B cell (primary cell): ENCODE data around the gene C19orf73. TPM values are rescaled to one million over a fixed set of nuclear protein-coding genes. Genes with fewer than 3 reads are reported as not detected.

Experiments
- ATAC-seq: fragments of 200-7000 bp; cut with Tn5 transposase; one replicate; pipeline ENCODE4 v1.10.0; 2021; ENCODE audit warnings: low read depth, mild to moderate bottlenecking, moderate number of reproducible peaks, moderate library complexity
- CTCF ChIA-PET: fragments of 350-600 bp; sonication (Branson Sonifier 250); formaldehyde crosslinking; loops from one replicate; lab custom pipeline; 2021; ENCODE audit warnings: antibody characterized with exemption, inconsistent platforms; lab: Charles Lee
- POLR2A ChIA-PET: fragments of 350-600 bp; sonication (Branson Sonifier 250); formaldehyde crosslinking; loops from one replicate; lab custom pipeline; 2021; ENCODE audit warnings: antibody characterized with exemption; lab: Charles Lee
- DNase-seq: peaks from one replicate; pipeline ENCODE4 v3.0.0; 2013
- H2AFZ ChIP-seq: 2 replicates; pipeline ENCODE4 v1.6.1; 2012; ENCODE audit warnings: mild to moderate bottlenecking, low read depth, low read length; ENCODE audit not compliant: insufficient read depth, poor library complexity, severe bottlenecking
- H3K27ac ChIP-seq, 2 donors: 1 replicate in 1 of 2; 2 replicates in 1 of 2; pipeline ENCODE4 v1.5.1; 2012 to 2013; ENCODE audit warnings: low read length in 2 of 2, mild to moderate bottlenecking in 2 of 2, moderate library complexity in 1 of 2
- H3K27me3 ChIP-seq, 4 experiments: fragments of 200-600 bp in 1 of 4; sonication (generic) in 1 of 4; replicated peaks in 1 of 4; 1 replicate in 2 of 4; 2 replicates in 2 of 4; pipeline versions ENCODE4 v1.6.1 to v1.7.0; 2013 to 2016; ENCODE audit warnings: low read length in 3 of 4, mild to moderate bottlenecking in 2 of 4, mixed read lengths in 1 of 4, moderate library complexity in 1 of 4; ENCODE audit not compliant: insufficient read depth in 4 of 4, control insufficient read depth in 3 of 4; ENCODE audit errors: control extremely low read depth in 1 of 4
- H3K36me3 ChIP-seq, 2 experiments: replicated peaks in 1 of 2; 1 replicate in 1 of 2; 2 replicates in 1 of 2; pipeline versions ENCODE4 v1.6.1 to v1.7.1; 2013; ENCODE audit warnings: low read length in 1 of 2; ENCODE audit not compliant: insufficient read depth in 2 of 2, control insufficient read depth in 1 of 2; ENCODE audit errors: control extremely low read depth in 1 of 2, extremely low read depth in 1 of 2
- H3K4me1 ChIP-seq, 2 donors: fragments of 200-600 bp in 1 of 2; sonication (generic) in 1 of 2; 1 replicate in 1 of 2; 2 replicates in 1 of 2; pipeline versions ENCODE4 v1.5.1 to v1.6.1; 2013 to 2017; ENCODE audit warnings: low read length in 2 of 2; ENCODE audit not compliant: control insufficient read depth in 2 of 2, insufficient read depth in 2 of 2
- H3K4me2 ChIP-seq: replicated peaks from 2 replicates; pipeline ENCODE3; 2012; ENCODE audit warnings: mild to moderate bottlenecking, low read depth, low read length; ENCODE audit not compliant: poor library complexity, severe bottlenecking
- H3K4me3 ChIP-seq, 5 experiments: fragments of 200-600 bp in 1 of 5; sonication (generic) in 1 of 5; 1 replicate in 3 of 5; 2 replicates in 2 of 5; pipeline versions ENCODE4 v1.5.1 to v1.7.0; 2011 to 2016; ENCODE audit warnings: low read length in 4 of 5, mild to moderate bottlenecking in 4 of 5, low read depth in 2 of 5, control low read depth in 1 of 5, moderate library complexity in 1 of 5; ENCODE audit not compliant: insufficient read depth in 1 of 5; ENCODE audit errors: control extremely low read depth in 1 of 5, extremely low read depth in 1 of 5
- H3K79me2 ChIP-seq: fragments of 200-600 bp; sonication (generic); one replicate; pipeline ENCODE4 v1.6.0; 2016; ENCODE audit warnings: low read length; ENCODE audit not compliant: control insufficient read depth, insufficient read depth
- H3K9ac ChIP-seq: fragments of 200-600 bp; sonication (generic); 2 replicates; pipeline ENCODE4 v1.6.1; 2017; ENCODE audit warnings: mild to moderate bottlenecking, low read length, moderate library complexity
- H3K9me3 ChIP-seq, 3 donors: one replicate each; pipeline versions ENCODE4 v1.6.1 to v1.7.1; 2013; ENCODE audit warnings: low read length in 2 of 3; ENCODE audit not compliant: control insufficient read depth in 2 of 3, insufficient read depth in 1 of 3; ENCODE audit errors: control extremely low read depth in 1 of 3
- H4K20me1 ChIP-seq: 2 replicates; pipeline ENCODE4 v1.6.0; 2012; ENCODE audit warnings: mild to moderate bottlenecking, low read length; ENCODE audit not compliant: insufficient read depth, control insufficient read depth, poor library complexity, severe bottlenecking
- H3K27ac Mint-ChIP-seq: one replicate; pipeline ENCODE4 v1.8.0; 2021; ENCODE audit warnings: mixed read lengths
- H3K27me3 Mint-ChIP-seq: one replicate; pipeline ENCODE4 v1.8.0; 2021; ENCODE audit warnings: mixed read lengths
- H3K4me1 Mint-ChIP-seq: one replicate; pipeline ENCODE4 v1.8.0; 2021; ENCODE audit warnings: mixed read lengths
- H3K4me3 Mint-ChIP-seq: one replicate; pipeline ENCODE4 v1.8.0; 2021; ENCODE audit warnings: mixed read lengths
- H3K9me3 Mint-ChIP-seq: one replicate; pipeline ENCODE4 v1.8.0; 2022; ENCODE audit warnings: mixed read lengths; ENCODE audit not compliant: insufficient read depth
- EZH2 ChIP-seq: IDR thresholded peaks from 2 replicates; pipeline ENCODE4 v1.6.1; 2012; ENCODE audit warnings: borderline replicate concordance, low read depth, mild to moderate bottlenecking, moderate library complexity, low read length; ENCODE audit not compliant: insufficient read depth, poor library complexity, severe bottlenecking
- WGBS: methylation state at CpG from one replicate; pipeline ENCODE4 v1.1.5; 2013; ENCODE audit warnings: missing lambda C conversion rate; ENCODE audit not compliant: insufficient coverage; 5-methylcytosine and 5-hydroxymethylcytosine counted together
- intact Hi-C: fragments of 100-400 bp; cut with micrococcal nuclease; formaldehyde crosslinking; loops from one replicate; pipeline ENCODE4 v1.10.0; 2022
- polyA plus RNA-seq: library from polyadenylated mRNA; depleted of rRNA; stranded (reverse); fragments of >200 nt; gene quantifications from 2 replicates; pipeline ENCODE4 v1.2.3, GENCODE V29; 2012
- small RNA-seq: library from RNA; depleted of rRNA; stranded (forward); fragments of <200 nt; gene quantifications from one replicate; pipeline ENCODE3, GENCODE V24; 2012; ENCODE audit warnings: low replicate concordance, low read depth; ENCODE audit not compliant: insufficient read length
- total RNA-seq, 2 donors: library from RNA; stranded (reverse); fragments of 120-200 nt in 1 of 2; gene quantifications; 1 replicate in 1 of 2; 2 replicates in 1 of 2; pipeline versions ENCODE4 v1.2.3 to v1.2.4, GENCODE V29; 2013 to 2022
- TF ChIP-seq, protein P1 (sequence below): fragments of 200-600 bp; IDR thresholded peaks from one replicate; pipeline ENCODE4 v1.8.0; 2022; ENCODE audit warnings: antibody characterized with exemption, mild to moderate bottlenecking

C19orf73 gene
- total and polyA plus RNA-seq, 2 donors (not counting 1 experiment from before 2014, with no cell fraction given): 3.9 to 8.2 TPM

- Mint-ChIP-seq H3K4me3 (no peak overlapping the region), H3K4me1 (peaks cover 15% of the 10 kb centered on the region), H3K27ac (no peak overlapping the region), H3K9me3 (peaks cover 1% of the 10 kb centered on the region), H3K27me3 (peaks cover 72% of the 10 kb centered on the region)
- ATAC-seq (no peak), DNase-seq (no peak)
- peaks cover 0 to 20% (median 0%) of the 10 kb centered on the region in 3 donors for H3K9me3 ChIP-seq
- peaks cover 7 to 21% of the 10 kb centered on the region in 2 donors for H3K4me1 ChIP-seq
- no peaks in the 10 kb centered on the region for H3K36me3 ChIP-seq
- no peak overlapping the region for H3K27ac ChIP-seq
- intact Hi-C loops: no loop called here
- H3K27me3 ChIP-seq: peaks cover 0 to 73% (median 35%) of the 10 kb centered on the region in 4 experiments
- no peaks in the 10 kb centered on the region for H3K79me2 ChIP-seq
- no peak for TF ChIP-seq EZH2
- TF ChIP-seq, protein P1, sequence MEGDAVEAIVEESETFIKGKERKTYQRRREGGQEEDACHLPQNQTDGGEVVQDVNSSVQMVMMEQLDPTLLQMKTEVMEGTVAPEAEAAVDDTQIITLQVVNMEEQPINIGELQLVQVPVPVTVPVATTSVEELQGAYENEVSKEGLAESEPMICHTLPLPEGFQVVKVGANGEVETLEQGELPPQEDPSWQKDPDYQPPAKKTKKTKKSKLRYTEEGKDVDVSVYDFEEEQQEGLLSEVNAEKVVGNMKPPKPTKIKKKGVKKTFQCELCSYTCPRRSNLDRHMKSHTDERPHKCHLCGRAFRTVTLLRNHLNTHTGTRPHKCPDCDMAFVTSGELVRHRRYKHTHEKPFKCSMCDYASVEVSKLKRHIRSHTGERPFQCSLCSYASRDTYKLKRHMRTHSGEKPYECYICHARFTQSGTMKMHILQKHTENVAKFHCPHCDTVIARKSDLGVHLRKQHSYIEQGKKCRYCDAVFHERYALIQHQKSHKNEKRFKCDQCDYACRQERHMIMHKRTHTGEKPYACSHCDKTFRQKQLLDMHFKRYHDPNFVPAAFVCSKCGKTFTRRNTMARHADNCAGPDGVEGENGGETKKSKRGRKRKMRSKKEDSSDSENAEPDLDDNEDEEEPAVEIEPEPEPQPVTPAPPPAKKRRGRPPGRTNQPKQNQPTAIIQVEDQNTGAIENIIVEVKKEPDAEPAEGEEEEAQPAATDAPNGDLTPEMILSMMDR: no peak
- no peak overlapping the region for H3K9ac ChIP-seq
- 93% methylated on average over 9 of the region's 9 CpGs for WGBS
- ChIA-PET CTCF (interaction anchor here (1.0 to 1.3 kb wide), 2 partner anchors 29 to 36 kb away, joined by 4 read pairs; no protein-coding TSS in a partner anchor), POLR2A (no interaction called here)
- H3K4me3 ChIP-seq: no peak overlapping the region
- no peak overlapping the region for H2AFZ ChIP-seq
- H4K20me1 ChIP-seq: no peaks in the 10 kb centered on the region
- H3K4me2 ChIP-seq: no peak overlapping the region
These were observed 49.9 kb downstream of the C19orf73 start for GRCh38 chr19:49069026-49069425.

Small RNA genes lying within 50 kb of the gene (small RNA-seq; reads per million reads assigned to genes)
- not detected for gene RN7SL708P

Other genes starting within 250 kb of the C19orf73 start
- 122 and 128 TPM in 2 replicates for gene PPP1R15A, start 246.7 kb downstream of the C19orf73 start, total RNA-seq
- 1,029 and 1,214 TPM in 2 replicates for gene PPP1R15A, start 246.7 kb downstream of the C19orf73 start, polyA plus RNA-seq
- not detected in 2 replicates for gene TULP2, start 220.4 kb downstream of the C19orf73 start, total RNA-seq
- not detected in 2 replicates for gene TULP2, start 220.4 kb downstream of the C19orf73 start, polyA plus RNA-seq
- gene NUCB1, start 218.8 kb downstream of the C19orf73 start, total RNA-seq: 134 and 136 TPM in 2 replicates
- 85.9 and 118 TPM in 2 replicates for gene NUCB1, start 218.8 kb downstream of the C19orf73 start, polyA plus RNA-seq
- 0.64 TPM in 1 of 2 replicates, not detected in the other for gene DHDH, start 185.4 kb downstream of the C19orf73 start, total RNA-seq
- gene DHDH, start 185.4 kb downstream of the C19orf73 start, polyA plus RNA-seq: 0.82 TPM in 1 of 2 replicates, not detected in the other
- gene BAX, start 164.3 kb downstream of the C19orf73 start, total RNA-seq: 92.7 and 95.3 TPM in 2 replicates
- 109 and 114 TPM in 2 replicates for gene BAX, start 164.3 kb downstream of the C19orf73 start, polyA plus RNA-seq
- 881 and 937 TPM in 2 replicates for gene FTL, start 153.8 kb downstream of the C19orf73 start, total RNA-seq
- 534 and 832 TPM in 2 replicates for gene FTL, start 153.8 kb downstream of the C19orf73 start, polyA plus RNA-seq
- 62.7 and 63.0 TPM in 2 replicates for gene GYS1, start 125.8 kb downstream of the C19orf73 start, total RNA-seq
- gene GYS1, start 125.8 kb downstream of the C19orf73 start, polyA plus RNA-seq: 22.7 and 28.9 TPM in 2 replicates
- 36.1 and 44.8 TPM in 2 replicates for gene RUVBL2, start 125.3 kb downstream of the C19orf73 start, total RNA-seq
- gene RUVBL2, start 125.3 kb downstream of the C19orf73 start, polyA plus RNA-seq: 50.7 and 57.4 TPM in 2 replicates
- 1.1 TPM in 1 of 2 replicates, not detected in the other for gene LHB, start 102.1 kb downstream of the C19orf73 start, total RNA-seq
- 1.6 and 4.7 TPM in 2 replicates for gene LHB, start 102.1 kb downstream of the C19orf73 start, polyA plus RNA-seq
- not detected in 2 replicates for gene CGB3, start 94.8 kb downstream of the C19orf73 start, total RNA-seq
- not detected in 2 replicates for gene CGB3, start 94.8 kb downstream of the C19orf73 start, polyA plus RNA-seq
- gene CGB2, start 87.3 kb downstream of the C19orf73 start, total RNA-seq: not detected in 2 replicates
- not detected in 2 replicates for gene CGB2, start 87.3 kb downstream of the C19orf73 start, polyA plus RNA-seq
- not detected in 2 replicates for gene CGB1, start 82.2 kb downstream of the C19orf73 start, total RNA-seq
- gene CGB1, start 82.2 kb downstream of the C19orf73 start, polyA plus RNA-seq: not detected in 2 replicates
- not detected in 2 replicates for gene CGB5, start 75.3 kb downstream of the C19orf73 start, total RNA-seq
- gene CGB5, start 75.3 kb downstream of the C19orf73 start, polyA plus RNA-seq: not detected in 2 replicates
- gene CGB8, start 70.0 kb downstream of the C19orf73 start, total RNA-seq: not detected in 2 replicates
- not detected in 2 replicates for gene CGB8, start 70.0 kb downstream of the C19orf73 start, polyA plus RNA-seq
- not detected in 2 replicates for gene CGB7, start 61.4 kb downstream of the C19orf73 start, total RNA-seq
- gene CGB7, start 61.4 kb downstream of the C19orf73 start, polyA plus RNA-seq: not detected in 2 replicates
- gene NTF4, start 54.3 kb downstream of the C19orf73 start, total RNA-seq: not detected in 2 replicates
- gene NTF4, start 54.3 kb downstream of the C19orf73 start, polyA plus RNA-seq: not detected in 2 replicates
- 0.10 TPM in 1 of 2 replicates, not detected in the other for gene KCNA7, start 46.4 kb downstream of the C19orf73 start, total RNA-seq
- not detected in 2 replicates for gene KCNA7, start 46.4 kb downstream of the C19orf73 start, polyA plus RNA-seq
- 598 and 610 TPM in 2 replicates for gene SNRNP70, start 33.7 kb downstream of the C19orf73 start, total RNA-seq
- 954 and 1,219 TPM in 2 replicates for gene SNRNP70, start 33.7 kb downstream of the C19orf73 start, polyA plus RNA-seq
- 12.4 and 13.1 TPM in 2 replicates for gene LIN7B, start 4.8 kb downstream of the C19orf73 start, total RNA-seq
- gene LIN7B, start 4.8 kb downstream of the C19orf73 start, polyA plus RNA-seq: 7.4 and 7.5 TPM in 2 replicates
- 0.80 and 3.4 TPM in 2 replicates for gene PPFIA3, start 401 bp upstream of the C19orf73 start, total RNA-seq
- 1.5 and 2.1 TPM in 2 replicates for gene PPFIA3, start 401 bp upstream of the C19orf73 start, polyA plus RNA-seq
- gene HRC, start 36.3 kb upstream of the C19orf73 start, total RNA-seq: not detected in 2 replicates
- gene HRC, start 36.3 kb upstream of the C19orf73 start, polyA plus RNA-seq: not detected in 2 replicates
- not detected in 2 replicates for gene TRPM4, start 38.6 kb upstream of the C19orf73 start, total RNA-seq
- gene TRPM4, start 38.6 kb upstream of the C19orf73 start, polyA plus RNA-seq: 0.24 TPM in 1 of 2 replicates, not detected in the other
- 68.4 and 68.5 TPM in 2 replicates for gene SLC6A16, start 206.0 kb upstream of the C19orf73 start, total RNA-seq
- gene SLC6A16, start 206.0 kb upstream of the C19orf73 start, polyA plus RNA-seq: 16.9 and 22.3 TPM in 2 replicates
- gene CD37, start 216.3 kb upstream of the C19orf73 start, total RNA-seq: 1,880 and 1,998 TPM in 2 replicates
- gene CD37, start 216.3 kb upstream of the C19orf73 start, polyA plus RNA-seq: 1,422 and 2,188 TPM in 2 replicates
- gene TEAD2, start 243.3 kb upstream of the C19orf73 start, total RNA-seq: 12.0 and 13.4 TPM in 2 replicates
- 1.6 and 5.8 TPM in 2 replicates for gene TEAD2, start 243.3 kb upstream of the C19orf73 start, polyA plus RNA-seq
- 0.68 and 1.2 TPM in 2 replicates for gene DKKL1, start 244.7 kb upstream of the C19orf73 start, total RNA-seq
- 1.6 TPM in 1 of 2 replicates, not detected in the other for gene DKKL1, start 244.7 kb upstream of the C19orf73 start, polyA plus RNA-seq